Endothelial cell (in vitro differentiated cells): ENCODE data around the gene PSME2. TPM values are rescaled to one million over a fixed set of nuclear protein-coding genes. Genes with fewer than 3 reads are reported as not detected.

Experiments used
- DNase-seq: peaks from one replicate; pipeline ENCODE4 v3.0.0; 2021; ENCODE audit warnings: low spot score
- H3K27ac Mint-ChIP-seq: one replicate; pipeline ENCODE4 v1.8.0; 2021; ENCODE audit warnings: mixed read lengths, inconsistent platforms; ENCODE audit not compliant: unreplicated experiment
- H3K27me3 Mint-ChIP-seq: one replicate; pipeline ENCODE4 v1.8.0; 2021; ENCODE audit warnings: mild to moderate bottlenecking, moderate library complexity, mixed read lengths, inconsistent platforms; ENCODE audit not compliant: unreplicated experiment
- H3K36me3 Mint-ChIP-seq: one replicate; pipeline ENCODE4 v1.8.0; 2021; ENCODE audit warnings: mild to moderate bottlenecking, low read depth, mixed read lengths, inconsistent platforms; ENCODE audit not compliant: unreplicated experiment
- H3K4me1 Mint-ChIP-seq: one replicate; pipeline ENCODE4 v1.8.0; 2021; ENCODE audit warnings: mild to moderate bottlenecking, mixed read lengths, inconsistent platforms; ENCODE audit not compliant: unreplicated experiment
- H3K4me3 Mint-ChIP-seq: one replicate; pipeline ENCODE4 v1.8.0; 2021; ENCODE audit warnings: mild to moderate bottlenecking, mixed read lengths, inconsistent platforms; ENCODE audit not compliant: unreplicated experiment
- H3K9me3 Mint-ChIP-seq: one replicate; pipeline ENCODE4 v1.8.0; 2021; ENCODE audit warnings: mixed read lengths, inconsistent platforms; ENCODE audit not compliant: unreplicated experiment
- total RNA-seq: library from RNA; stranded (reverse); fragmentation: NEBNext Ultra II Directional; extraction: Animal tissue kit (Norgen Biotek cat#: 25700); gene quantifications from one replicate; pipeline ENCODE4 v1.2.1, GENCODE V29; 2021; ENCODE audit not compliant: unreplicated experiment
- TF ChIP-seq, protein P1 (sequence below): fragments of 200-600 bp; sonication (generic); IDR thresholded peaks from one replicate; pipeline ENCODE4 v1.5.0; 2021; ENCODE audit warnings: antibody characterized with exemption; ENCODE audit not compliant: unreplicated experiment

The PSME2 gene
- total RNA-seq, 1 donor from 2014 or later: 73.6 TPM

DNA sequence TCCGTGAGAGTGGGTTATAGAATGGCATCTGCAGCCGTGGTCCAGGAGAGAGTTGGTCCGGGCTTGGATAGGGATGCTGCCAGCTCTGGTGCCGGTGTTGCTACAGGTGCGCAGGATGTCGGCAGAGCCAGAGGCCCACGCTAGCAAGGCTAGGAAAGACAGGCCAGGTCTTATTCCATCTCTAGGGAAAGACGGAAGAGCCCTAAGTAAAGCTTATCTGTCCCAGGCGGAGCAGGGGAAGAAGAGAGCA is 10.9 kb downstream of the PSME2 start:
- no peak for DNase-seq

DNA sequence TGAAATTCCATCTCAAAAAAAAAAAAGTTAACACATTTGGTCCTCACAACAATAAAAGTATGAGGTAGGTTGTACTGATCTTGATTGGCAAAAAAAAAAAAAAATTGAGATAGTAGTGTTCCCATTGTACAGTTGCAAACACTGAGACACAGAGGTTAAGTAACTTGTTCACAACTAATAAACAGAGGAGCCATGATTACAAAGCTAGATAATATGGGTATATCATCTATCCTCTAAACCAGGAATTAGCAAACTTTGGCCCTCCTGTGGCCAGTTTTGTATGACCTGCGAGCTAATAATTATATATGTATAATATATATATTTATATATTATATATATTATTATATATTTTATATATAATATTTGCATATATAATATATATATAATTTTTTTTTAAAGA is 12.7 kb downstream of the PSME2 start:
- peaks cover 6% of the 10 kb centered on the region for H3K36me3 Mint-ChIP-seq
- H3K4me3 Mint-ChIP-seq: no peak overlapping the region
- no peak for DNase-seq
- H3K27ac Mint-ChIP-seq: no peak overlapping the region
- H3K4me1 Mint-ChIP-seq: peaks cover 26% of the 10 kb centered on the region
- TF ChIP-seq, protein P1, sequence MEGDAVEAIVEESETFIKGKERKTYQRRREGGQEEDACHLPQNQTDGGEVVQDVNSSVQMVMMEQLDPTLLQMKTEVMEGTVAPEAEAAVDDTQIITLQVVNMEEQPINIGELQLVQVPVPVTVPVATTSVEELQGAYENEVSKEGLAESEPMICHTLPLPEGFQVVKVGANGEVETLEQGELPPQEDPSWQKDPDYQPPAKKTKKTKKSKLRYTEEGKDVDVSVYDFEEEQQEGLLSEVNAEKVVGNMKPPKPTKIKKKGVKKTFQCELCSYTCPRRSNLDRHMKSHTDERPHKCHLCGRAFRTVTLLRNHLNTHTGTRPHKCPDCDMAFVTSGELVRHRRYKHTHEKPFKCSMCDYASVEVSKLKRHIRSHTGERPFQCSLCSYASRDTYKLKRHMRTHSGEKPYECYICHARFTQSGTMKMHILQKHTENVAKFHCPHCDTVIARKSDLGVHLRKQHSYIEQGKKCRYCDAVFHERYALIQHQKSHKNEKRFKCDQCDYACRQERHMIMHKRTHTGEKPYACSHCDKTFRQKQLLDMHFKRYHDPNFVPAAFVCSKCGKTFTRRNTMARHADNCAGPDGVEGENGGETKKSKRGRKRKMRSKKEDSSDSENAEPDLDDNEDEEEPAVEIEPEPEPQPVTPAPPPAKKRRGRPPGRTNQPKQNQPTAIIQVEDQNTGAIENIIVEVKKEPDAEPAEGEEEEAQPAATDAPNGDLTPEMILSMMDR: no peak
- H3K27me3 Mint-ChIP-seq: peaks cover 13% of the 10 kb centered on the region
- H3K9me3 Mint-ChIP-seq: no peaks in the 10 kb centered on the region

More for the DNA sequence above, 10.9 kb downstream of the PSME2 start:
- Mint-ChIP-seq H3K4me1 (peaks cover 36% of the 10 kb centered on the region), H3K27me3 (peaks cover 14% of the 10 kb centered on the region), H3K9me3 (no peaks in the 10 kb centered on the region), H3K36me3 (peaks cover 18% of the 10 kb centered on the region), H3K27ac (peak overlapping the region; percentile 83), H3K4me3 (peak overlapping the region; percentile 97)
- TF ChIP-seq, protein P1: no peak

DNA sequence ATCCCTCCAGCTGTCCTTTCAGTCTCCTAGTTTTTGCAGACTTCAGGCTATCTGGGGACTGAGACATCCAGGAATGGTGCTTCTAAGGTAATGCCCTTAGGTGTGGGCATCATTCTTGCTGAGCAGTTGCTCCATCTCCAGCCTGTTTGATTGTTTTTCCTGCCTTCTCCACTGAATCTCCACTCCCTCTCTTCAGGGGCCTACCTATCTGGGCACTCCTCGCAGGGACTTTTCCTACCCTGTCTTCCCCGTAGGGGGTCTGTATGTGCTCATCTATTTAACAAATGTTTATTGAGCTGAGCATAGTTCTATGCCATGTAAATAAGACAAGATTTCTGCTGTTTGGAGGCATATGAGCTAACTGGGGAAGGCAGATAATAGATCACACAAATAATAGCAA is 13.4 kb downstream of the PSME2 start:
- Mint-ChIP-seq H3K36me3 (peaks cover 6% of the 10 kb centered on the region), H3K4me3 (no peak overlapping the region), H3K27me3 (peaks cover 11% of the 10 kb centered on the region), H3K27ac (no peak overlapping the region), H3K9me3 (no peaks in the 10 kb centered on the region), H3K4me1 (peaks cover 26% of the 10 kb centered on the region)
- TF ChIP-seq, protein P1: no peak
- DNase-seq: no peak

DNA sequence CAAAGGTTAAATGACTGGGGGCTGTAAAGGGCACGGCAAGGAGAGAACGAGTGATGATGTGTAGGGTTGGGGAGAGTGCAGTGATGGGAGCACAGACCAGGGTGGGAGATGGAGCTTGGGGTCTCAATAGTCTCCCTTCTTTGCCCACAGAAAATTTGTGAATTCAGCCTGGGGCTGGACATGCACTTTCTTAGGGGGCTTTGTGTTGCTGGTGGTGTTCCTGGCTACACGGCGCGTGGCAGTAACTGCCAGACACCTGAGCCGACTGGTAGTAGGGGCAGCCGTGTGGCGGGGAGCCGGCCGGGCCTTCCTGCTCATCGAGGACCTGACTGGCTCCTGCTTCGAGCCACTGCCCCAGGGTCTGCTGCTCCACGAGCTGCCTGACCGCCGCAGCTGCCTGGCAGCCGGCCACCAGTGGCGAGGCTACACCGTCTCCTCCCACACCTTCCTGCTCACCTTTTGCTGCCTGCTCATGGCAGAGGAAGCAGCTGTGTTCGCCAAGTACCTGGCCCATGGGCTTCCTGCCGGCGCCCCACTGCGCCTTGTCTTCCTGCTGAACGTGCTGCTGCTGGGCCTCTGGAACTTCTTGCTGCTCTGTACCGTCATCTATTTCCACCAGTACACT is 14.2 kb downstream of the PSME2 start:
- Mint-ChIP-seq H3K9me3 (no peaks in the 10 kb centered on the region), H3K27ac (no peak overlapping the region), H3K27me3 (peaks cover 11% of the 10 kb centered on the region), H3K4me1 (peaks cover 26% of the 10 kb centered on the region), H3K36me3 (peaks cover 6% of the 10 kb centered on the region), H3K4me3 (no peak overlapping the region)
- TF ChIP-seq, protein P1: no peak
- DNase-seq: no peak

DNA sequence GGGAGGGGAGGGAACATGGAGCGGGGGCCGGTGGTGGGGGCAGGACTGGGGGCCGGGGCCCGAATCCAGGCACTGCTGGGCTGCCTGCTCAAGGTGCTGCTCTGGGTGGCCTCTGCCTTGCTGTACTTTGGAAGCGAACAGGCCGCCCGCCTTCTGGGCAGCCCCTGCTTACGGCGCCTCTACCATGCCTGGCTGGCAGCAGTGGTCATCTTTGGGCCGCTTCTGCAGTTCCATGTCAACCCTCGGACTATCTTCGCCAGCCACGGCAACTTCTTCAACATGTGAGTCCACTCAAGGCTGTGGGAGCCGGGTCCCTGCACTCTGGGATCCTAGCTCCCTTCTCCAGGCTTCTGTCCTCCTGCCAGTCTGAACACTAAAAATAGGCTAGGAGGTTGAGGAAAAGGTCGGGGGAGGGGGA is 14.9 kb downstream of the PSME2 start:
- Mint-ChIP-seq H3K36me3 (peaks cover 6% of the 10 kb centered on the region), H3K9me3 (no peaks in the 10 kb centered on the region), H3K4me1 (peaks cover 26% of the 10 kb centered on the region), H3K4me3 (no peak overlapping the region), H3K27me3 (peaks cover 11% of the 10 kb centered on the region), H3K27ac (no peak overlapping the region)
- no peak for DNase-seq
- TF ChIP-seq, protein P1: no peak
